ENCODE data around the gene VAV3. TPM values are rescaled to one million over a fixed set of nuclear protein-coding genes. Genes with fewer than 3 reads are reported as not detected.

The VAV3 gene
- total and polyA plus RNA-seq, 3 donors from 2014 or later = 10.1 to 11.4 (median 11.3) TPM

- H3K27ac ChIP-seq = no peak overlapping the region
- no peaks in the 10 kb centered on the region for H3K4me1 ChIP-seq
- no peaks in the 10 kb centered on the region for H3K9me3 ChIP-seq
- TF ChIP-seq CTCF (IDR thresholded peaks at IDR 0.05) = no peak
- TF ChIP-seq POLR2A (IDR thresholded peaks at IDR 0.05) = no peak
- 79 to 94% methylated on average over 7 of the region's 7 CpGs for WGBS, 2 donors
- no peaks in the 10 kb centered on the region for H3K27me3 ChIP-seq
- no peak for DNase-seq
- no peak overlapping the region for H3K4me3 ChIP-seq
- intact Hi-C loops (cut with DNase I; ENCODE audit: low total_unique reads) = no loop called here
- no peaks in the 10 kb centered on the region for H3K36me3 ChIP-seq (ENCODE audit: low read depth, missing control alignments)
These were observed 303.8 kb downstream of the VAV3 start for GRCh38 chr1:107661158-107661557.

GRCh38 chr1:107659961-107660360 lies 305.0 kb downstream of the VAV3 start:
- no peak for TF ChIP-seq POLR2A (IDR thresholded peaks at IDR 0.05)
- no peak for TF ChIP-seq CTCF (IDR thresholded peaks at IDR 0.05)
- no peak overlapping the region for H3K27ac ChIP-seq
- 80 to 81% methylated on average over 2 of the region's 2 CpGs for WGBS, 2 donors

DNA sequence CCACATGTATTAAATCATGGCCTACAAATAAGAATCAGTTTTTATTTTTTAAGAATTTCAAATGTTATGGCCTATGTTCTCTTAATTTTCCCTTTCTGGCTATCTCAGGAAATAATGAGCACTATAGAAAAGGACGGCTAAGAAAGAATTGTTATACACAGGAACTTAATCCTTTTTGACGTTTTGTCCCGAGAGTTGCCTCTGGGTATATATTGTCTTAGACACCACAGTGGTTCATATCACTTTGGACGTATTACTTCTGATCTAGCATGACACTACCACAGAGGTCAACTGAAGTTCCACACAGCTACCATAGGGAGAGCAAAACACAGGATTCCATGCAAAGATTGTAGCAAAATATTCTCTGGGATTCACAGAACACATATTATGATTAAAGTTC lies 307.6 kb downstream of the VAV3 start:
- intact Hi-C loops (cut with DNase I; ENCODE audit: low total_unique reads) = no loop called here
- WGBS, 2 donors = 90% methylated on average over 4 of the region's 4 CpGs
- H3K9me3 ChIP-seq = no peaks in the 10 kb centered on the region
- H3K27me3 ChIP-seq = no peaks in the 10 kb centered on the region
- H3K4me3 ChIP-seq = no peak overlapping the region
- DNase-seq = no peak
- no peaks in the 10 kb centered on the region for H3K4me1 ChIP-seq
- H3K27ac ChIP-seq = no peak overlapping the region
- H3K36me3 ChIP-seq (ENCODE audit: low read depth, missing control alignments) = no peaks in the 10 kb centered on the region
- TF ChIP-seq POLR2A (IDR thresholded peaks at IDR 0.05) = no peak
- no peak for TF ChIP-seq CTCF (IDR thresholded peaks at IDR 0.05)

More at GRCh38 chr1:107659961-107660360, 305.0 kb downstream of the VAV3 start:
- no peak for DNase-seq
- Histone ChIP-seq H3K27me3 (no peaks in the 10 kb centered on the region), H3K9me3 (no peaks in the 10 kb centered on the region), H3K4me3 (no peak overlapping the region), H3K4me1 (no peaks in the 10 kb centered on the region), H3K36me3 (ENCODE audit: low read depth, missing control alignments) (no peaks in the 10 kb centered on the region)
- intact Hi-C loops (cut with DNase I; ENCODE audit: low total_unique reads) = no loop called here

DNA sequence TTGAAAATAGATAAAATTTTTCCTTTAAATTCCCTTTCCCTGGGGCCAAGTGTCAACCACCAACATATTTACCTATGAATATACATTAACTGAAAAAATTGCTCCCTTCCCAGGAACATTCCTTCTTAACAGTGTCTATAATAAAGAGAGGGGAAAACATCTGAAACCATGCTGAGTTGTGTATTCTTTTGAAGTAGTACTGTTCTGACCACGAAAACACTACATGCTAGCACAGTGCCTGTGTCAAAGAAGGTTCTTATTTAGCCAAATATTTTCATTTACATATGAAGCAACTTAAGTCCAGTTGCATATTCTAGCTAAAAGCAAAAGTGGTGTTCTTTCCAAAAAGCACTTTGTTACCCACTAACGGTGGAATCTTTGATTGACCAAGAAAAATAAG lies 311.2 kb downstream of the VAV3 start:
- intact Hi-C loops (cut with DNase I; ENCODE audit: low total_unique reads) = no loop called here
- H3K27ac ChIP-seq = no peak overlapping the region
- 58 to 60% methylated on average over 2 of the region's 2 CpGs for WGBS, 2 donors

More for the DNA sequence above, 311.2 kb downstream of the VAV3 start:
- H3K9me3 ChIP-seq = no peaks in the 10 kb centered on the region
- TF ChIP-seq CTCF (IDR thresholded peaks at IDR 0.05) = no peak
- no peak for TF ChIP-seq POLR2A (IDR thresholded peaks at IDR 0.05)
- no peaks in the 10 kb centered on the region for H3K27me3 ChIP-seq
- H3K36me3 ChIP-seq (ENCODE audit: low read depth, missing control alignments) = no peaks in the 10 kb centered on the region
- no peak overlapping the region for H3K4me3 ChIP-seq
- DNase-seq = no peak
- no peaks in the 10 kb centered on the region for H3K4me1 ChIP-seq
